Activated T-helper 9 cell treated with anti-CD3 and anti-CD28 coated beads, Interleukin-2, amount 50 U/mL, for 16 hours (primary cell): ENCODE data around the gene CUL4A.
"Not testable (repeated sequence)": the region's sequence is repeated elsewhere in the genome, so short reads cannot be mapped to it uniquely, and the experiment has no call there.

ENCODE experiments used
- DNase-seq: peaks from one replicate; pipeline ENCODE4 v3.0.0-alpha.2; 2020; ENCODE audit warnings: low read depth

Gene CUL4A

DNA sequence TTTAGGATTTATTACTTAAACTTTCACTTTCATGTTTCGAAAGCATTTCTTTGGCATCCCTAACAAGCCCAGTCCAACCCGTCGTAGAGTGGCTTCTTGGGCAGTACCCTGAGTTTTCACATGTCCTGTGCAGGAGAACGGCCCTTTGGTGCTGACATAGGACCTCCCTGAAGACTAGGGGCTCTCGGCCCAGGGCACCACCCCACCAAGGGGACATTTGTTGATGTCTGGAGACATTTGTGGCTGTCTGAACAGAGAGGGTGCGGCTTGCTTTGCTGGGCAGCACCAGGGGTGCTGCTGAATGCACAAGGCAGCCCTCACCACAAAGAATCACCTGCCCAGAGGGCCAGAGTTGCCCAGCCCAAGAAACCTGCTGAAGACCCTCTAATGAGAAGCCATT is 30.6 kb downstream of the CUL4A start:
- DNase-seq, result no peak

DNA sequence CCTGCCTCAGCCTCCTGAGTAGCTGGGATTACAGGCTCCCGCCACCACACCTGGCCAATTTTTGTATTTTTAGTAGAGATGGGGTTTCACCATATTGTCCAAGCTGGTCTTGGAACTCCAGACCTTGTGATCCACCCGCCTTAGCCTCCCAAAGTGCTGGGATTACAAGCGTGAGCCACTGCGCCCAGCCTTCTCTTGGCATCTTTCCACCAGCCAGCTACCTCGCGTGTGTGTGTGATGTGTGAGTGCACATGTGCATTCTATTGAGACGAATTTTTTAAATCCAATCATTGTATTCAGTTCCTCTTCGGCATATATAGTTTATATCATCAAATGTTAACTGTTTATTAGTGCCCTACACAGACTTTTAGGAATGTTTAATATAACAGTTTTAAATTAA is 32.2 kb downstream of the CUL4A start:
- not testable (repeated sequence) for DNase-seq

DNA sequence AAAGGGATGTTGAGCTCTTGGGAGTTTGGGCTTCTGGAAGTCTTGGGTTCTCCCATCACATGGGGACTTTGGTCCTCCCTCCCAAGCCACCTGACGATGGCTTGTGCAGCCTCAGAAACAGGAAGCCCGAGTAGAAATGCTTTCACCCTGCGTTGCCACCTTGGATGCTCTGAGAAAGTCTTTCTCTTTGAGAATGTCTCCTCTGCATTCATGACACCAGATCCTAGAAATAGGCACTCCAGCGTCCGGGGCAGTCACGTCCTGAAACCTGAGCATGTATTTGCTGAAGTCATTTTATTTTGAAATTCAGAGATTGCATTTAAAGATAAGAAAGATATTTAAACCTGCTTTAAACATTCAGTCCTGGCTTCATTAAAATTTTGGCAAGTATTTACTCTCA is 34.4 kb downstream of the CUL4A start:
- no peak for DNase-seq

DNA sequence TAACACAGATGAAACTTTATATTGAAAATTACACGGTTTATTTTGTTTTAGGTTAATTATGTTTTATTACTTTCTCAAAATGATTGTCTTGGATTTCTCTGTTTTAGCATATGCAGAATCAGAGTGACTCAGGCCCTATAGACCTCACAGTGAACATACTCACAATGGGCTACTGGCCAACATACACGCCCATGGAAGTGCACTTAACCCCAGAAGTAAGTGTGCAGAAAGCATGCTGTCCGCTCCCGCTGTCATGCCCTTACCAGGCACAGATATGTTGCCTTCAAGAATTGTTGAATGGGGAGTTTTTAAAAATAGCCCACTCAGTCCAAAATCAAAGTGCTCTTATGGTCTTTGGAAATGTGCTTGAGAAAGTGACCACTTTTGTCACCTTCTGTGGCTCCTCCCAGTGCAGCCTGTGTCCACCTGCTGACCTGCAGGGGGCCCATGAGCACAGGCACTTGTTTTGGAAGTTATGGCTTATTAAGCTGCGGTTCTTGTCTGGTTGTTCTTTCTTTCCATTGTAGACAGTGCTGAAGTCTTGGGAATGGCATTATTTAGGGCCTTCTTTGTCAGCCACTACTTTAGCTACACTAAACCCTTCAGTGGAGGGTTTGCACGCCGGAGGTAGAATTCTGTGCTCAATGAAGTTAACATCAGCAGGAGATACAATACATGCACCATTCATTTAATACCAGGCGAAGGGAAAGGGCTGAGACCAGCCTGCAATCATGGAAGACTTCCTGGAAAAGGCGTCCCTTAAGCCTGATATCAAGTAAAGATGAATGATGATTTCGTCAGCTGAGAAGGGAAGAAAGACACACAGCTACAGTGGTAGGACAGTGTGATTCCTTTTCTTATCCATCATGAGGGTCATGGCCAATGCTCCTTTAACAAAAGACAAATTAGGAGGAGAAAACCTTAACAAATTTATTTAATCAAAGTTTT is 36.7 kb downstream of the CUL4A start:
- no peak for DNase-seq

DNA sequence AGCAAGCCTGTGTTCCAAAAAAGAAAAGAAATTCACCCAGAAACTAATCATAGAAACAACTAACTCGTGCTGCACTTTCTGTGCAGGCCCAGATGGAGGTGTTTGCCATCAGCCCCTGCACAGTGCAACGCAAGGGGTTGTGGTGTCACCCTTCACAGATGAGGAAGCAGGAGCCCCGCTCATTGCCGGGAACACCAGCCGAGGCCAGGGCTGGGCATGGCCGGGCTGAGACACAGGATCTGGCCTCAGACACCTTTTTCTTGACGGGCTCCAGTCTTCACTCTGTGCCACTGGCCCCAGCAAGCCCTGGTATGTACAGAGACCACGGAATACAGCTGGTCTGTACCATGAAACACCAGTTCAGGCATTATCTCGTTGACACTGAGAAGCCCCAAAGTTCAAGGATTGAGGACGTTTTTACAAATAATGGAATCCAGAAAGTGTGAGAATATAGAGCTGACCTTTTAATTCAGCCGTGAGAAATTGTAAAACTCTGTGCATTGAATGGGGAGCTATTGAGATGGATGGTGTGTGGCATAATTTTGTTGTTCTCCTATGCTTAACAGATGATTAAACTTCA is 43.2 kb downstream of the CUL4A start:
- no peak for DNase-seq

DNA sequence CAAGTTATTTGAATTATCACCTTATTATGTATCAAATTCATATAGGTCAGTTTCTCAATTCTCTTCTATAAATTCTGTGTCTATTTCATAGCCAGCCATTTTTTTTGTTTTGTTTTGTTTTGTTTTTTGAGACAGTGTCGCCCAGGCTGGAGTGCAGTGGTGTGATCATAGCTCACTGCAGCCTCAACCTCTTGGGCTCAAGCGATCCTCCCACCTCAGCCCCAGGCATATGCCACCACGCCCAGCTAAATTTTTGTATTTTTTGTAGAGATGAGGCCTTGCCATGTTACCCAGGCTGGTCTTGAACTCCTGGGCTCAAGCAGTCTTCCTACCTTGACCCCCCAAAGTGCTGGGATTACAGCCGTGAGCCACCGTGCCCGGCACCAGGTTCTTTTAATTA is 48.5 kb downstream of the CUL4A start:
- DNase-seq, result not testable (repeated sequence)

DNA sequence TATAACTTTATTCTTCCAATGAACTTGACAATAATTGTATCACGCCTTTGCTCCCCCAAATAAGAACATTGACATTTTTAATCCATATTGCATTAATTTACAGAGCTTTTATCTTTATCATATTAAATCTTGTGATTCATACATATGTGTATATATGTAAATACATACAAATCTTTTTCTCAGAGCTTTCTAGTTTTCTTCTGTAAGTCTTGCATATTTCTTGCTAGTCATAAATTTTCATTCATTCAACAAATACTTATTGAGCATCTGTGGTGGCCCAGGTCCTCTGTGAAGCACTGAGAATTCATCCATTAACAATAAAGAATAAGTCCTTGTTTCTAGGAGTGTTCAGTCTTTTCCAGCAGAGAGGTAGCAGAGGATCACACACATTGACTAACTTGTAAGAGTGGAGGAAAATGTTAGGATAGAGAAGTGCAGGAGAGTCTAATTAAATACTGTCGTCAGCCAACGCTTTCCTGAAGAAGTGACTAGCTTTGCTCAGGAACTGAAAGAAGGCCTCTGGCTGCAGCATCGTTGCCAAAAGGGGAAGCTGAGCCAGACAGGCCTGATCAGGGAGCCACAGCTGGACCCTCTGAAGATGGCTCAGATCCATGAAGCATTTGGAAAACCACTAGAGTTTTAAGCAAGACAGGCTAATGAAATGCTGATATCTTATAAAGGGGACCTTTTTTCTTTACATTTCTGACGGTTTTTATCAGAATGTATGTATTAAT is 49.1 kb downstream of the CUL4A start:
- DNase-seq, result no peak

DNA sequence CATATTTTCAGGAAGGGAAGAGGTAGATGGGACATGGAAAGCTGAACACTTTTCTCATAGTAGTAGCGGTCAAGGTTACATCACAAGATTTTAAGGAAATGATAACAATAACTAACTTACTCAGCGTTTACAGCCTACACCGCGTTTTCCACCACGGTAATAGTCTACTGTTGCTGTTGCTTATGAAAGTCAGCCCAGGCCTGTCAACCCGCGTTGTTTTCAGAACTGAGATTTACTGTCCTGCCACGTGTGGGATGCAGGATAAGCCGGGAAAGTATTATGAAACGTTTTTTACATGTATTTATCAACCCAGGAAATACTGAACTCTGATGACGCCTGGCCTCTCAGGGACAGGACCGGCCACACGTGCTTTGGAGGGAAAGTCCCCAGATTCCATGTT is 51.6 kb downstream of the CUL4A start:
- no peak for DNase-seq

DNA sequence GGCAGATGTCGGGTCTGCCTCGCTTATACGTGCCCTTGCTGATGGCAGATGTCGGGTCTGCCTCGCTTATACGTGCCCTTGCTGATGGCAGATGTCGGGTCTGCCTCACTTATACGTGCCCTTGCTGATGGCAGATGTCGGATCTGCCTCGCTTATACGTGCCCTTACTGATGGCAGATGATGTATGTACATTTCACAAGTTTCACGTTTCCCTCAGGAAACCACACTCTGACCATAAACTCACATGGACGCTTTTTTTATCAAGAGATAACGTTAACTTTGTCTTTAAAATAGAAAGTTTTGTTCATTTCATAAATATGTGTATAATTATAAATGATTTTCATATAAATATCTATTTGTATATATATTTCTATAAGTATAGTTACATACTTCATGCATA is 53.6 kb downstream of the CUL4A start:
- DNase-seq, result not testable (repeated sequence)

DNA sequence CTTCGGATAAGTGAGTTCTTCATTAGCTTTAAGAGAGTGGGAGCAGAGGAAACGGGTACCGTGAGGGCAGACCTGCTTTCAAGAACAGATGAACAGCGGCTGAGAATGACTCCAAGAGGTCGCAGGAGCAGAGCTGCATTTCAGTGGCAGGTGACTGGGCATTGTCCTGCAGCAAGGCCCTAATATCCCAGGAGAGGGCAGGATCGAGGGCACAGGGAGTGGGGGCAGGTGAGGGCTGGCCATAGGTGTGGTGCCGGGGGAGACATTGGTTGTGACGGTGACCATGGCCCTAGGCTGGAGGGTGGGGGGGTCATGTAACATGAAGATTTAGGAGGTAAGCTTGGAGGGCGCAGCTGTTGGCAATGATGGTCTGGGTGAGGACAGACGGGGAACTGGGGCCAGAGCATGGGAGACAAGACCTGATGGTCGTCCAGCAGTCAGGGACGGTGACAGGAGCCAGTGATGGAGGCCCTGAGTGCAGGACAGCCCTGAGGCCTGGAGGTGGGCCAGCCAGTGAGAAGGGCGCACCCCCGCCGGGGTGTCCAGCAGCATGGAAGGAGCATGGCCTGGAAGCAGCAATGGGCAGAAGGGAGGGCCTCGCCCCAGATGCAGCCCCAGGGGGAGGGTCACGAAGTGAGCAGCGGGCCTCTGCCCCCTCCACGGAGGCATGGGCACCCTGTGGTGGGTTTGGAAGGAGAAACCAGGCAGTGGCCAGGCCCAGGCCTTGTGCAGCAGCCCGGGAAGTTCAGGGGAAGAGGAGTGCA is 58.4 kb downstream of the CUL4A start:
- DNase-seq, result no peak

DNA sequence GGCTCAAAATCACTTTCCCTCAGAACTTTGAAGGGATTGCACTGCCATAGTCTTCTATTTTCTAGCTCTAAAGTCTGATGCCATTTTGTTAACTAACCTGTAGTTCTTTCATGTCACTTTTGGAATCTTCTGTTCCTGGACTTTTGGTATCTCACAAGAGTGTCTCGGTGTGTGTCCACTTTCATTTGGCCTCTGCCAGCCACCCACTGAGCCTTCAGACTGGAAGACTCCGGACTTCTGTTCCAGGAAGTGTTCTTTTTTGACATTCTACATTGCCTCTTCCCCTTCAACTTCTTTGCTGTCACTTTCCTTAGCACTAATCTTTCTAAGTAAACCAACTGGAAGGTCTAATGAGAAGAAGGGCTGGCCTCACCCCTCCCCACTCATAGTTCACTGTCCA is 62.6 kb downstream of the CUL4A start:
- DNase-seq, result no peak

DNA sequence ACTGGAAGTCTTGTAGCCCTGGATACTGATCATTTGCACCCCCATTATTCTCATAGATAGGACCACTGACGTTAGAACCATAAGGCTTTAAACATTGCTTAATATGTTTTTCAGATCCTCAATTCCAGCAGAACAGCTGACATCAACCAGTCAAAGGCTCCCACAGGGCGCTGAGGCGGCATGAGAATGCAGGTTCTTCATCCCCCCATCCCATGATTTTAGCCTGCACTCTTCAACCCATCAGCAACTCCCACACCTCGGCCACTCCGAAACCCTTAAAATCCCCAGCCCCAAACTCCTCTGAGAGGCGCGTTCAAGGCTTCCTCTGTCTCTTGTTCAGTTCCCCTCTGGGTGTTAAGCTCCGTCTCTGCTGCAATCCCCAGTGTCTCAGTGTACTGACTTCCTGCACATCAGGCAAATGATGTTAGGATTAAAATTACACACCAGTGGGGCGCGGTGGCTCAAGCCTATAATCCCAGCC is 63.3 kb downstream of the CUL4A start:
- DNase-seq, result no peak

DNA sequence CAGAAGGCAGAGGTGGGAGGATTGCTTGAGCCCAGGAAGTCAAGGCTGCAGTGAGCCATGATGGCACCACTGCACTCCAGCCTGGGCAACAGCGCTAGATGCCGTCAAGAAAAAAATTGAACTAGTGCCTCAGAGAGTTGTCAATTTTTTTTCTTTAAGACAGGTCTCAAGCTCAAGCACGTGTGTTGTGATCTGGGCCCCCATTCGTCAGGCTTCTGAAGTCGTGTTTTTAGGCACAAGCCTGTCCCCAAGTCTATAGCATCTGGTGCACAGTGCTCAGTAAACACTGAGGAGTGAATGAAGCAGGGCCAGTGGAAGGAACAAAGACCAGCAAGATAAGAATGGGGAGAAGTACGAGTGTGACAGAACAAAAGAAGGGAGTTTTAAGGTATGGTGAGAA is 63.9 kb downstream of the CUL4A start:
- DNase-seq, result no peak

DNA sequence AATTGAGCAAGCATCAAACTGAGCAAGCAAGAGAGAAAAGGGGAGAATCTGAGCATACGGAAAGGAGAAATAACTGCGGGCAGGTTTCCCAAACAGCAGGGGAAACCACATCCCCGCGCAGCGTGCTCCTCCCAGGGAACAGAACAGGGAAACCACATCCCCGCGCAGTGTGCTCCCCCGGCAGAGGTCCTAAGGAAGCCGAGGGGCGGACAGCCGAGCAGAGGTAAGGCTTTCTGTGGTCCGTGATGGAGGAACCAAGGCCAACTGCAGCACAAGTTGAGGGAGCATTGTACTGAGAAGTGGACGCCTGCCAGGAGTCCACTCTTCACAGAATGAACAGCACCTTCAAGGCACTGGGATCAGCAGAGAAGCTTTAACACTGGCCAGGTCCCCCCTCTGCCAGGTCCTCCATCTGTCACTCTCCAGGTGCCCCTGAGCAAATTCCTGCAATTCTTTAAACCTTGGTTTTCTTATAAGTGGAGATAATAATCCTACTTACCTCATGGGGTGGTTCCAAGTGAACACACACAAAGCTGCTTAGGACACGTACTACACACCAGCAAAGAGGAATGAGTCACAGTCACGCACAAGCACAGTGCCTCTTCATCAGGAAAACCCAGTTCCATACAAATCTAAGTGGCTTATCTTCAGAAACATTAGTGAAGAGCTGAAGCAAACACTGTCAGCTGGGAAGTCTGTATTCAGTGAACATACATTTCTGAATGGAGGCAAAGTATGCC is 64.6 kb downstream of the CUL4A start:
- DNase-seq, result no peak

DNA sequence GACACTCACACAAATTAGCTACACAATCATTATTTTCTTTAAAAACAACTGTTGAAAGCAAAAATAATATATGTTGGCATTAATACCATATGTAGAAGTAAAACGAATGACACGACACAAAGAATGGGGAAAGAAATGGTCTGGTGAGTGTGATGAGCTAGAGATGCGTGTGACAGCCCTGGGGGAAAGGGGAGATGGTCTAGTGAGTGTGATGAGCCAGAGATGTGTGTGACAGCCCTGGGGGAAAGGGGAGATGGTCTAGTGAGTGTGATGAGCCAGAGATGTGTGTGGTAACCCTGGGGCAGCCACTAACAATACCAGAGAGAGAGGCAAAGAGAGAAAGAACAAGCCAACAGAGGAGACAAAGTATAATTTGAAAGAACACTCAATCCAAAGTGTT is 65.3 kb downstream of the CUL4A start:
- DNase-seq, result no peak

DNA sequence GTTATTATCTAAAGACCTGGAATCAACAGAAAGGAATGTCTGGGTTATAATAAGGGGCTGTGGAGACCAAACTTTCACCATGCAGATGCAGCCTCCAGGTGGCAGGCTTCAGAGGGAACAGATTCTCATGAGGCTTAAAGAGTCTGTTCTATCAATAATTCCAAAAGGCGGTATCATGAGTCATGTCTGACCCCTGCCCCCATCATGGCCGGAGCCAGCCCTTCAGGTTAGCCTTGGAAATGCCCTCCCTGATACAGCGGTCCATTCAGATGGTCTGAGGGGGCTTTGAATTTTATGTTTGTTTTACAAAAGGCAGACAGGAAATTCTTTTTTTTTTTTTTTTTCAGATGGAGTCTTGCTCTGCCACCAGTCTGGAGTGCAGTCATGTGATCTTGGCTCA is 66.0 kb downstream of the CUL4A start:
- DNase-seq, result no peak

DNA sequence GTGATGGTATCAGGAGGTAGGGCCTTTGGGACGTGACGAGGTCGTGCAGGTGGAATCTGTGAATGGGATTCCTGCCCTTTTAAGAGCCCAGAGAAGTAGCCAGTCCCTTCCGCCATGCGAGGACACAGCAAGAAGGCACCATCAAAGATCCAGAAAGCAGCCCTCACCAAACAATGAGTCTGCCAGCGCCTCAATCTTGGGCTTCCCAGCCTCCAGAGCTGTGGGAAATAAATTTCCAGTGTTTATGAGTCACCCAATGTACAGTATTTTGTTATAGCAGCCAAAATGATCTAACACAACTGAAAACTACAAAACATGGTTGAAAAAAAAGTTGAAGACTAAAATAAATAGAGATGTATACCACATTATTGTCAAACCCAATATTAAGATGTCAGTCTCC is 70.7 kb downstream of the CUL4A start:
- DNase-seq, result no peak

DNA sequence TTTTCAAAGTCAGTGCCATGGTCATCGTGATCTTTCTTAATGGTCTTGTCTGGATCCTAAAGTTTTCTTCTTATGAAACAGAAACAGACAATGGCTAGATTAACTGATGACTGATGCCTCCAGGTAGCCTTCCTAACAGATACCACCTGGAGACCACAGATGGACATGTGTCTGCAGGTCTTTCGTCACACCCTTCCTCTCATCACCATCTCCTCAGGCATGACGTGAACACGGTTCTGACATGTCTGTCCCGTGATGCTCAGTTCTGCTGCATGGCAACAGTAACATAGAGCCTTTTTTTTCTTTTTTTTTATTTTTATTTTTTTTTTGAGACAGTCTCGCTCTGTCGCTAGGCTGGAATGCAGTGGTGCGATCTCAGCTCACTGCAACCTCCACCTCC is 74.5 kb downstream of the CUL4A start:
- no peak for DNase-seq

DNA sequence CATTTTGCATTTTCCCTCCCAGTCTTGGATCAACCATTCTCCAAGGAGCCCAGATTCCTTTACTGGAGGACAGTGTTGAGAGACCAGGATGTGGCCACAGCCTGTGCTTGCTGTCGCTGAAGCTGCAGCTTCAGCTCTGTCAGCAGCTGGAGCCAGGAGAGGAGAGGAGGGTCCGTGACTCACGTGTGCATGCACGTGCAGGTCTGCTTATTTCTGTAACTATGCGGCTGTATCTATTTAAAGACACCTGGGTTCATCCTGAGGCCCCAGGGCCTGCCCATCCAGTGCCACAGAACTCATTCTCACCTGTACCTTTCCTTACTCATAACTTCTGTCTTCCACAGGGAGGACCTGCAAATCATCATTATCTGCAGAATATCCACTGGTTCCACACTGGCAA is 79.5 kb downstream of the CUL4A start:
- no peak for DNase-seq

DNA sequence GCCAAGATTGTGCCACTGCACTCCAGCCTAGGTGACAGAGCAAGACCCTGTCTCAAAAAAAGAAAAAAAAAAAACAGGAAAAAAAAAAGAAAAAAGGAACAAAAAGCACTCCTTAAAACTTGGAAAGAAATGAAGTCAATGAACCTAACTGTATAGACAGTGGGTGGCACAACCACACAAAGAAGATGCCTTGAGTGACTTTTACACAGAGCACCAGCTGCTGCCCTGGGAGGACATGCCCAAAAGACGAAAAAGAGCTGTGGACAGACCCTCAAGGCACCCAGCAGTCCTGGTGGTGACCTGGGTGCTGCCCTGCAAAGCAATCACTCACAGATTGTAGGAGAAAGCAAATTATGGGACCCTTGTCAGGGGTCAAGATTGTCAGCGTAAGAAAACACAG is 81.7 kb downstream of the CUL4A start:
- no peak for DNase-seq
